ENCODE measurements around the gene C19orf25.

DNA sequence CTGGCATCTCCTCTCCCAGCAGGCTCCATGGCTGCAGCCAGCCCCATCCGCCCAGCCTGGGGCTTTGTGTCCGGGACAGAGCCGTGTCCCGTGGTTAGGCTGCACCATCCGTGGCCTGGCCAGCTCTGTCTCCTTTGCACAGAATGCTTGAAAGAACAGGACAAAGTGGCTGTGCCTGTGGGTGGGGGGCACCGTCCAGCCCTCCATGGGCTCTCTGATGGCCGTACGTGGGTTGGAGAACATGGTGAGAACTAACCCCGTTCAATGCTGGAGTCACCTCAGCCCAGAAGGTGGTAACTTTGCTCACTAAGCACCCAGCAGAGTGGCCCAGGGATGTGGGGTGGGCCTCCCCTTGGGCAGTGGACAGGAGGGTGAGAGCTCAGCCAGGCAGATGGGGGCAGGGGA lies 38.0 kb downstream of the C19orf25 start:
- TF ChIP-seq, protein P1, sequence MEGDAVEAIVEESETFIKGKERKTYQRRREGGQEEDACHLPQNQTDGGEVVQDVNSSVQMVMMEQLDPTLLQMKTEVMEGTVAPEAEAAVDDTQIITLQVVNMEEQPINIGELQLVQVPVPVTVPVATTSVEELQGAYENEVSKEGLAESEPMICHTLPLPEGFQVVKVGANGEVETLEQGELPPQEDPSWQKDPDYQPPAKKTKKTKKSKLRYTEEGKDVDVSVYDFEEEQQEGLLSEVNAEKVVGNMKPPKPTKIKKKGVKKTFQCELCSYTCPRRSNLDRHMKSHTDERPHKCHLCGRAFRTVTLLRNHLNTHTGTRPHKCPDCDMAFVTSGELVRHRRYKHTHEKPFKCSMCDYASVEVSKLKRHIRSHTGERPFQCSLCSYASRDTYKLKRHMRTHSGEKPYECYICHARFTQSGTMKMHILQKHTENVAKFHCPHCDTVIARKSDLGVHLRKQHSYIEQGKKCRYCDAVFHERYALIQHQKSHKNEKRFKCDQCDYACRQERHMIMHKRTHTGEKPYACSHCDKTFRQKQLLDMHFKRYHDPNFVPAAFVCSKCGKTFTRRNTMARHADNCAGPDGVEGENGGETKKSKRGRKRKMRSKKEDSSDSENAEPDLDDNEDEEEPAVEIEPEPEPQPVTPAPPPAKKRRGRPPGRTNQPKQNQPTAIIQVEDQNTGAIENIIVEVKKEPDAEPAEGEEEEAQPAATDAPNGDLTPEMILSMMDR (IDR thresholded peaks at IDR 0.05), result no peak
- TF ChIP-seq POLR2A (IDR thresholded peaks at IDR 0.05), result no peak

Measured in right lobe of liver (tissue), 4 donors.